HEK293 (cell line): Measurements from ENCODE around the gene ZNF507.

ENCODE experiments used
- CTCF ChIA-PET: fragments of 350-600 bp; formaldehyde crosslinking; extraction: SDS; loops from one replicate; lab custom pipeline; 2021; ENCODE audit warnings: antibody characterized with exemption; lab: Yijun Ruan, JAX
- POLR2A ChIA-PET: fragments of 300-600 bp; formaldehyde crosslinking; extraction: SDS; loops from one replicate; lab custom pipeline; 2020; ENCODE audit warnings: antibody characterized with exemption, inconsistent platforms; lab: Yijun Ruan, JAX
- H3K27ac ChIP-seq: fragments of 200-500 bp; sonication (Bioruptor generic); 2 replicates; pipeline ENCODE4 v1.5.1; 2014; ENCODE audit warnings: low read depth, low read length, control low read depth, inconsistent platforms; ENCODE audit errors: extremely low read depth
- H3K36me3 ChIP-seq, 2 experiments: fragments of 200-500 bp in 1 of 2; sonication (Bioruptor generic) in 1 of 2; 1 replicate in 1 of 2; 2 replicates in 1 of 2; pipeline ENCODE4 v1.5.1; 2014 to 2017; ENCODE audit warnings: inconsistent platforms in 2 of 2, low read length in 2 of 2; ENCODE audit not compliant: control insufficient read depth in 2 of 2, insufficient read depth in 1 of 2
- H3K4me1 ChIP-seq: fragments of 200-500 bp; sonication (Bioruptor generic); 2 replicates; pipeline ENCODE4 v1.5.1; 2014; ENCODE audit warnings: mild to moderate bottlenecking, low read length, inconsistent platforms; ENCODE audit not compliant: control insufficient read depth, insufficient read depth
- H3K4me3 ChIP-seq: 2 replicates; pipeline ENCODE4 v1.5.1; 2011; ENCODE audit warnings: low read depth, mild to moderate bottlenecking, control low read depth, low read length, moderate library complexity
- H3K9me3 ChIP-seq: fragments of 200-500 bp; sonication (Bioruptor generic); 2 replicates; pipeline ENCODE4 v1.5.1; 2014; ENCODE audit warnings: low read depth, low read length, inconsistent platforms; ENCODE audit not compliant: control insufficient read depth, insufficient read depth
- AEBP2 ChIP-seq: fragments of 450-650 bp; formaldehyde crosslinking; IDR thresholded peaks from 2 replicates; pipeline ENCODE4 v1.5.1; 2016; ENCODE audit warnings: missing biosample characterization, missing genetic modification characterization, borderline replicate concordance
- BCL6B ChIP-seq: fragments of 450-650 bp; formaldehyde crosslinking; IDR thresholded peaks from 2 replicates; pipeline ENCODE4 v1.5.1; 2017; ENCODE audit warnings: missing biosample characterization, missing genetic modification characterization
- GLI4 ChIP-seq: fragments of 450-650 bp; formaldehyde crosslinking; IDR thresholded peaks from 2 replicates; pipeline ENCODE4 v1.5.1; 2016; ENCODE audit warnings: missing biosample characterization, missing genetic modification characterization
- GLIS1 ChIP-seq: fragments of 450-650 bp; formaldehyde crosslinking; IDR thresholded peaks from 2 replicates; pipeline ENCODE4 v1.5.1; 2016; ENCODE audit warnings: missing biosample characterization, missing genetic modification characterization
- YY2 ChIP-seq: fragments of 450-650 bp; formaldehyde crosslinking; IDR thresholded peaks from 2 replicates; pipeline ENCODE4 v1.5.1; 2016; ENCODE audit warnings: missing biosample characterization, missing genetic modification characterization
- ZBTB10 ChIP-seq: fragments of 450-650 bp; formaldehyde crosslinking; IDR thresholded peaks from 2 replicates; pipeline ENCODE4 v1.5.1; 2016; ENCODE audit warnings: missing biosample characterization, missing genetic modification characterization
- ZBTB26 ChIP-seq: fragments of 450-650 bp; formaldehyde crosslinking; optimal IDR thresholded peaks from 2 replicates; pipeline ENCODE3; 2016; ENCODE audit warnings: missing biosample characterization, mild to moderate bottlenecking, missing genetic modification characterization
- ZBTB44 ChIP-seq: fragments of 450-650 bp; IDR thresholded peaks from 2 replicates; pipeline ENCODE4 v1.5.1; 2018; ENCODE audit warnings: missing biosample characterization, mild to moderate bottlenecking, missing genetic modification characterization
- ZFP37 ChIP-seq: fragments of 450-650 bp; formaldehyde crosslinking; IDR thresholded peaks from 2 replicates; pipeline ENCODE4 v1.5.1; 2016; ENCODE audit warnings: missing biosample characterization, missing genetic modification characterization
- ZNF223 ChIP-seq: fragments of 450-650 bp; formaldehyde crosslinking; IDR thresholded peaks from 2 replicates; pipeline ENCODE4 v1.5.1; 2016; ENCODE audit warnings: missing biosample characterization, missing genetic modification characterization
- ZNF239 ChIP-seq: fragments of 450-650 bp; formaldehyde crosslinking; IDR thresholded peaks from 2 replicates; pipeline ENCODE4 v1.5.1; 2016; ENCODE audit warnings: missing biosample characterization, missing genetic modification characterization
- ZNF350 ChIP-seq: fragments of 450-650 bp; formaldehyde crosslinking; IDR thresholded peaks from 2 replicates; pipeline ENCODE4 v1.5.0; 2017; ENCODE audit warnings: missing biosample characterization, mild to moderate bottlenecking, missing genetic modification characterization
- ZNF621 ChIP-seq: fragments of 450-650 bp; formaldehyde crosslinking; IDR thresholded peaks from 2 replicates; pipeline ENCODE4 v1.5.1; 2017; ENCODE audit warnings: missing biosample characterization, missing genetic modification characterization
- ZNF626 ChIP-seq: fragments of 450-650 bp; sonication (Bioruptor Pico); formaldehyde crosslinking; IDR thresholded peaks from 2 replicates; pipeline ENCODE4 v1.5.1; 2018; ENCODE audit warnings: missing biosample characterization, missing genetic modification characterization, inconsistent platforms
- ZNF660 ChIP-seq: fragments of 450-650 bp; IDR thresholded peaks from 2 replicates; pipeline ENCODE4 v1.5.1; 2018; ENCODE audit warnings: missing biosample characterization, mild to moderate bottlenecking, missing genetic modification characterization
- ZNF791 ChIP-seq: fragments of 450-650 bp; formaldehyde crosslinking; IDR thresholded peaks from 2 replicates; pipeline ENCODE4 v1.5.1; 2016; ENCODE audit warnings: missing biosample characterization, missing genetic modification characterization
- ZNF830 ChIP-seq: fragments of 450-650 bp; IDR thresholded peaks from 2 replicates; pipeline ENCODE4 v1.5.0; 2018; ENCODE audit warnings: missing biosample characterization, missing genetic modification characterization, low read depth, mild to moderate bottlenecking, moderate library complexity
- ZSCAN4 ChIP-seq: fragments of 450-650 bp; formaldehyde crosslinking; IDR thresholded peaks from 2 replicates; pipeline ENCODE4 v1.5.1; 2017; ENCODE audit warnings: missing biosample characterization, missing genetic modification characterization

Gene ZNF507

GRCh38 chr19:32352241-32352630 lies 6.8 kb downstream of the ZNF507 start:
- TF ChIP-seq ZNF660 (tag by site-specific recombination) (no peak), ZBTB44 (no peak), ZNF350 (tag by site-specific recombination) (no peak), ZFP37 (tag by site-specific recombination) (no peak), ZNF223 (no peak), ZNF621 (tag by site-specific recombination) (no peak), ZNF626 (no peak), ZNF791 (tag by site-specific recombination) (no peak), ZSCAN4 (tag by site-specific recombination) (no peak), YY2 (tag by site-specific recombination) (no peak), GLI4 (tag by site-specific recombination) (no peak), AEBP2 (tag by site-specific recombination) (no peak), BCL6B (no peak), ZBTB10 (tag by site-specific recombination) (no peak), ZNF830 (tag by site-specific recombination) (no peak), ZBTB26 (tag by site-specific recombination) (no peak), ZNF239 (tag by site-specific recombination) (no peak), GLIS1 (tag by site-specific recombination) (no peak)
- ChIA-PET POLR2A (interaction anchor here (0.7 kb wide), 1 partner anchor 1192 kb away, joined by 4 read pairs; no protein-coding TSS in a partner anchor), CTCF (interaction anchor here (0.6 to 1.1 kb wide), 3 partner anchors 15 to 1471 kb away, joined by 3 to 5 read pairs (median 3); no protein-coding TSS in a partner anchor)
- no peak overlapping the region for H3K4me3 ChIP-seq
- H3K27ac ChIP-seq: no peak overlapping the region
- peaks cover 2% of the 10 kb centered on the region; the same call in 1 of the 2 replicates for H3K9me3 ChIP-seq
- H3K4me1 ChIP-seq: peaks cover 16% of the 10 kb centered on the region
- peaks cover 90 to 97% of the 10 kb centered on the region in 2 experiments for H3K36me3 ChIP-seq
